ENCODE data around the gene KDM2B.

Gene KDM2B

GRCh38 chr12:121560392-121561008 lies 20.3 kb downstream of the KDM2B start:
- peak; percentile 33 for DNase-seq

- no peak for DNase-seq
Measured at GRCh38 chr12:121558956-121559355, 21.9 kb downstream of the KDM2B start.

GRCh38 chr12:121550974-121551634 lies 29.7 kb downstream of the KDM2B start:
- no peak for DNase-seq

- no peak for DNase-seq
Measured at GRCh38 chr12:121549075-121549474, 31.7 kb downstream of the KDM2B start.

- no peak for DNase-seq
Measured at GRCh38 chr12:121545480-121545879, 35.3 kb downstream of the KDM2B start.

- DNase-seq: no peak
Measured at GRCh38 chr12:121543786-121544185, 37.0 kb downstream of the KDM2B start.

- no peak for DNase-seq
Measured at GRCh38 chr12:121539908-121540307, 40.9 kb downstream of the KDM2B start.

- DNase-seq: peak; percentile 46
Measured at GRCh38 chr12:121538699-121539061, 42.1 kb downstream of the KDM2B start.

GRCh38 chr12:121537814-121538698 lies 42.8 kb downstream of the KDM2B start:
- DNase-seq: peak; percentile 37

- peak; percentile 92 for DNase-seq
Measured at GRCh38 chr12:121536899-121537813, 43.7 kb downstream of the KDM2B start.

GRCh38 chr12:121536054-121536898 lies 44.5 kb downstream of the KDM2B start:
- peak; percentile 85 for DNase-seq

GRCh38 chr12:121535150-121536053 lies 45.4 kb downstream of the KDM2B start:
- DNase-seq: no peak

GRCh38 chr12:121534495-121535148 lies 46.2 kb downstream of the KDM2B start:
- no peak for DNase-seq

GRCh38 chr12:121533394-121534090 lies 47.3 kb downstream of the KDM2B start:
- no peak for DNase-seq

- DNase-seq: no peak
Measured at GRCh38 chr12:121532503-121533393, 48.1 kb downstream of the KDM2B start.

GRCh38 chr12:121531356-121531750 lies 49.5 kb downstream of the KDM2B start:
- no peak for DNase-seq

- DNase-seq: no peak
Measured at GRCh38 chr12:121530600-121531355, 50.0 kb downstream of the KDM2B start.

- no peak for DNase-seq
Measured at GRCh38 chr12:121529184-121529583, 51.6 kb downstream of the KDM2B start.

Data from RPMI8226 (cell line).